H54 (cell line): ENCODE data around the gene BCR.

ENCODE experiments used
- DNase-seq: peaks from one replicate; pipeline ENCODE4 v3.0.0; 2011; ENCODE audit warnings: low spot score, mixed read lengths; ENCODE audit not compliant: insufficient read length
- FAIRE-seq: peaks from 3 replicates; lab custom pipeline; 2011; peaks lifted over from hg19 to GRCh38; lab: Jason Lieb, UNC
- POLR2A ChIP-seq: IDR thresholded peaks from 2 replicates; pipeline ENCODE4 v1.6.1; 2011; ENCODE audit warnings: low read depth, mild to moderate bottlenecking, low read length

BCR gene

DNA sequence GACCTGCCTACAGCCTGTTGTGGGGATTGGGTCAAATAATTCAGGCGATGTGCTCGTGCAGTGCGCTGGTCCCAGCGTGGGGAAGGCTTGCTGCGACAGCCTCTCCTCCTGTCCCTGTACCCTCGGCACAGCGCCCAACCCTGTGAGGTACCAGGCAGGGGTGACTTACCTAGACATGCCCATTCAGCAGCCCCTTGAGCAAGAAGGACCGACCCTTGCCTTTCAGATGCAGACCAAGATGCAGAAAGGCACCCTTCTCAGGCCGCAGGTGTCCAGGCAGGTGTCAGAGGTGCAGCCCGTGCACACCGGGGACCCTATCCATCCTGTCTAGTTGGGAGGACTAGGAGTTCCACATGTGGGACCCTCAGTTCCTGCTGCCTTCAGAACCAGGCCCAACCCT is 102.7 kb downstream of the BCR start:
- DNase-seq (no peak), FAIRE-seq (no peak)
- TF ChIP-seq POLR2A: no peak

DNA sequence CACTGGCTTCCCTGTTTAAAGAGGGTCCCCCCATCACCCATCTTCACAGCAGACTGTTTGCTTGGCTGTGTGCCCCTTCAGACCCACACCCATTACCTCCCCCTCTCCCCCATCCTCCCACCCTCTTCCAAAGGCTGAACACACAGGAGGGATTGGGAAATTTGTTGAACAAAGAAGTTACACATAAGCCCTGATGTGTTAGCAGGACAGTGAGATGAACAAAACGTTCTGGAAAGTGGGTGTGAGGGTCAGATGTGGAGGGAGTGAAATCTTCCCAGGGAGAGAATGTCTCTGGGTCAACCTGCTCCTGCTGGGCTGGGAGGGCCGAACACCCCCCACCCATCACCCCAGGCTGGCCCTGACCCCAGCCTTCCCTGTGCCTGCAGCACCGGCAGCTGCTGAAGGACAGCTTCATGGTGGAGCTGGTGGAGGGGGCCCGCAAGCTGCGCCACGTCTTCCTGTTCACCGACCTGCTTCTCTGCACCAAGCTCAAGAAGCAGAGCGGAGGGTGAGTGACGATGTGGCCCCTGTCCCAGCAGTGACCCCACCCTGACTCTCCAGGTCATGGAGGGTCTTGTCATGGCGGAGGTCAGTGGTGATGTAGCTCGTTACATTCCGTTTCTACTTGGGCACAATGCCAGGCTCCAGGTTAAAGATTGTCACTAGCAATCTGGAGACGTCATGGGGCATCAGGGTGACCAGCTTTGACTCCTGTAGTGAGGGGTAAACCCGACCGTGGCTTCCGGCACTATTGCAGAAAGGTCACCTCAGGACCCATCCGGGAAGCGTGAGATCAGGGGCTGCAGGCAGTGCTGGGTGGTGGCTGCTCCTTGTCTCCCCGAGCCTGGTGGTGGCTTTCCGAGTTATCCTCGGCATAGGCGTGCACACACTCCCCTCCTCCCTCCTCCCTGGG is 103.5 kb downstream of the BCR start:
- DNase-seq: no peak
- no peak for FAIRE-seq
- TF ChIP-seq POLR2A: no peak

DNA sequence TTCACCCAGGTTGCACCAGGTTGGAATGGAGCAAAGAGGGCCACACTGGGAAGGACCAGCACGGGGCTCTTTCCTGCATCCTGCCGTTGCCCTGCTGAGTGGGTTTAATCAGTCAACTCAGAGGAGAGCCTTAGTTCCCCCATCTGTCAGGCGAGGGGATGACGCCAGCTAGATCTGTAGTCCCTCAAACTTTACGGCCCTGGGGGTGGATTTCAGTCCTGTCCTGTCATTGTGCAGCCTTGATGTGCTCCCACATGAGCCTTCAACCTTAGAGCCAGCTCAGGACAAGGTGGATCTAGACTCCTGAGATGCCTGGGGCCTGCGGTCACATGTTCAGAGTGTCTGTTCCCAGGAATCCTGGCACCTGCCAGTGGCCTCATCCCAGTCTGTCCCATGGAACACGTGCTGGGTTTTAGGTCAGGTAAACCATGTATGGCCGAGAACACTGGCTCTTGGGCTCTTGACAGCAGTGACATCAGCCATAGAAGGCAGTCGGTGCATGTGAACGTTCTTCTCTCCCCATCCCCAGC is 104.3 kb downstream of the BCR start:
- no peak for FAIRE-seq
- TF ChIP-seq POLR2A: no peak
- no peak for DNase-seq

DNA sequence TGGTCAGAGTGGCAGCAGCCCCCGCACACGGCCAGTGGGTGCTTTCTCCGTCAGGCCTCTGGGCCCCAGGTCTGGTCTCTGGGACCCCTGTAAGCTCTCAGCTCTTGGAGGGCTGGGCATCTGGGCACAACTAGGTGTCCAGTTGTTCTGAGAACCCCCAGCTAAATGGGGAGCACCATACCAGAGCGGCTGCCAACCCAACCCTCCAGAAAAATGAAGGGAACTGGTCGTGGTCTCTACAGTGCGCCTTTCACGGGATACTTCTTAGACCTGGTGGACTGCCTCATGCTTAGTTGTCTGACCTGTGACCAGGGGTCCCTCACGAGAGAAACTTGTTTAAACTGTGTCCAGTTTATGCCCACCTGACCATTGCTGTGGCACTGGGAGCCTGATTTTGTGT is 104.9 kb downstream of the BCR start:
- DNase-seq: no peak
- FAIRE-seq: no peak
- no peak for TF ChIP-seq POLR2A

DNA sequence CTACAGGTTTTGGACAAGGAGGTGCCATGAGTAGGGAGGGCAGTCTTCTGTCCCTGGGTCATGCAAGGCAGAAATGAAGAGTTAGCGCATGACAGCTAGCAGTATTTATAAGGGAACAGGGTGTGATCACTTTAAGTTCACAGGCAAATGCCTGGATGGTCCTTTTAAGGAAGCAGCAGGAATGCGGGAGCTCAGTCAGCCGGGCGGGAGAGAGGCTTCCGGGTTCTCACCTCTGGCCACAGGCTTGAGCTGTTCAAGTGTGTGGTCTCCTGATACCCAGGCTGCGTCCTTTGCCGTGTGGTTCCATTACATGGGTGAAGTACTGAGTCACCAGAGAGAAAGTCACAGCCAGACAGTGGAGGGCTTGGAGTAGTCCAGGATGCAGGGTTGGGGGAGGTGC is 105.4 kb downstream of the BCR start:
- DNase-seq: no peak
- no peak for TF ChIP-seq POLR2A
- FAIRE-seq: no peak

DNA sequence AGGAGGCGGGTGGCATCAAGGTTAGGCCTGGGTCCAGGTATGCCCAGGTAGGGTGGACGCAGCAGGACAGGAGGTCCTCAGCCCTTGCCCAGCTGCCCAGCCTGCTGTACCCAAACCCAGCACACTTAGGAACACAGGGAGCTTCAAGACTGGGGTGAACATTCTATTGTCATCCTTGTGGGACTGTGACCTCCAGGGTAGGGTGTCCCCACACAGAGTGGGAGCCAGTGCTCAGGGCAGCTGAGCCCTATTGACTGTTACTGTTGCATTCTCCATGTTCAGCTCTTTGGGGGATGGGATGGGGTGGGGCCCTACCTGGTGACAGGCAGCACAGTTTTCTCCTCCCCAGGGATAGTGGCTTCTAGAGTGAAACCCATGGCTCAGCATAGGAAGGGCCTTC is 106.0 kb downstream of the BCR start:
- FAIRE-seq: no peak
- TF ChIP-seq POLR2A: no peak
- DNase-seq: no peak

DNA sequence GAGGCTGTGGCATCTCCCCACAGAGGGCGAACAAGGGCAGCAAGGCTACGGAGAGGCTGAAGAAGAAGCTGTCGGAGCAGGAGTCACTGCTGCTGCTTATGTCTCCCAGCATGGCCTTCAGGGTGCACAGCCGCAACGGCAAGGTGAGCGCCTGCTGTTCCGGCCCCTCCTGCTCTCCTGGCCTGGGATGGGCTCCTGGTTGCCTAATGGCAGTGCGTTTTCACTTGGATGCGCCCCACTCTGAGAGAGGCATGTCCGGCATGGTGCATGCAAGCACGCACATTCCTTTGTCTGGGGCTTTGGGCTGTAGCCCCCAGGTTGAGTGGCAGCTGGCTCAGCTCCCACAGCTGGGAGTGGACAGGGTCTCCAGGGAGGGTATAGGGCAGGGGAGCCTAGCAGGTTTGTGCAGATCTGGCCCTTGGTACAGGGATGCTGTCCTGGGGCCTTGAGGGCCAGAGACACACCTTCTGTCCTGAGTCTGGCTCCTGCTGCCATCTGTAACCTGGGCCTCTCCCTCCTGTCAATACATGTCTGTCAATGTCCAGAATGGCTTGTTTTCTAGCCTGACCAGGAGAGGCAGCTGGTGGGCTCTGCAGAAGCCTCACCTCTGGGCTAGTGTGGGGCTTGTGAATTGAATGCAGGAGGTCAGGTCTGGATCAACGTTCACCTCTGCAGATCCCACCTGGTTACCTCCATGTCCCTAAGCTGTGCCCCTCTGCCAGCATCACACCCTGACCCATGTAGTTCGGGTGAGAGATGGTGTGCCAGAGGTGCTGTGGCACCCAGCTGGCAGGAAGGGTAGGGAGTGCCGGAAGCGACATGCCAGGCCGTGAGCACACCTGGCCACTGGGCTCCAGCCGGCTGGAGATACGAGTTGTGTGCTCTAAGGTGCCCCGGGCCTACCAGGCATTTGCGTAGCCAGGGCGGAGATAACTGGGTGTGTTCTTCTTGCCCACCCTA is 107.1 kb downstream of the BCR start:
- no peak for TF ChIP-seq POLR2A
- FAIRE-seq (no peak), DNase-seq (no peak)

DNA sequence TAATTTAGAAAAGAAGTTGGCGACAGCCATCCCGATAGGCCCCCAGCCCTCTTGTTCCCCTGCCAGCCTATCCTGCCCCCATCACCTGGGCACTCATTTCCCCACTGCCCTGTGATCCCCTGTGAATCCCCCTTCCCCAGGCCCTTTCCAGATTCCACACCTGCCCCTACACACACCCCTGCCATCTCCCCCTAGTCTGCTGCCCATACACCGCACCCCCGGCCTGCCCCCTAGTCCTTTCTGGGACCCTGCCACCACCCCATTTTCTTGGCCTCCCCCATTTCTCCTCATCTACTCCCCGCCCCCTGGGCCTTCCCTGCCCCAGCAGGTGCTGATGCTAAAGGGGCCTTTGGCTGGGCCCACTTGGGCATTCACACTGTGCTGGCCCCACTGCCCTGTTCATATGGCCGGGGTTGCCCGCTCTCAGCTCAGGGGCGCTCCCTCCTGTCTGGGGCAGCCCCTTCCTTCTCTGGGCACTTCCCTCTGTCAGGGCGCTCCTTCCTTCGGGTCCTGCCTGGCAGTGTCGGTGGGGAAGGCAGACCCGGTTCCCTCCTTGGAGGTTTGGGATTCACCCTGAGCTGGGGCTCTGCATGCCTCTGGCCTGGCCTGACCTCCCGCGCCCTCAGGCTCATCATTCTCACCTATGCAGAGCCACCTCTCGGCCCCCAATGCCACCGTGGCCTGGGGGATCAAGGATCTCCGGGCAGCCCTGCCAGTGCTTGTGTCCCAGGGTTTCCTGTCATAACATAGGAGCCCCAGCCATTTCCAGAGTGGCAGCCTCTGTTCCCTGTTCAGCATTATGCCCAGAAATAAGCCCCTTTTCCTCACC is 108.2 kb downstream of the BCR start:
- no peak for TF ChIP-seq POLR2A
- no peak for FAIRE-seq
- DNase-seq: no peak

DNA sequence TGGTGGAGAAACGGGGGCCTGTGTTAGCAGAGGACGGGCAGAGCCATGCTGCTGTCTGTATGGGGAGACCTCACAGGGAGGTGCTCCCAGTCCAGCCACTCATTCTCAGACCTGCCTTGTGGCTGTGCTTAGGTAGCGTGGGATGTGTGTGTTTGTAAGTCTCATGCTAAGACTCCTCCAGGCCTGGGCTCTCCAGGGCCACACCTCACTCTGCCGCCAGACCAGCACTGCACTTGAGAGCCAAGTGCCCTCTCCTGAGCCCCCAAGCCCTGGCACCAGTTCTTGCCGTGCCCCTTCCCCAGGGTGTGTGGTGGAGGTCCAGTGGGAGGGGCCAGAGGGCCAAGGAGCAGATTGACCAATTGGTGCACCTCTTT is 108.8 kb downstream of the BCR start:
- TF ChIP-seq POLR2A: no peak
- FAIRE-seq (no peak), DNase-seq (no peak)

DNA sequence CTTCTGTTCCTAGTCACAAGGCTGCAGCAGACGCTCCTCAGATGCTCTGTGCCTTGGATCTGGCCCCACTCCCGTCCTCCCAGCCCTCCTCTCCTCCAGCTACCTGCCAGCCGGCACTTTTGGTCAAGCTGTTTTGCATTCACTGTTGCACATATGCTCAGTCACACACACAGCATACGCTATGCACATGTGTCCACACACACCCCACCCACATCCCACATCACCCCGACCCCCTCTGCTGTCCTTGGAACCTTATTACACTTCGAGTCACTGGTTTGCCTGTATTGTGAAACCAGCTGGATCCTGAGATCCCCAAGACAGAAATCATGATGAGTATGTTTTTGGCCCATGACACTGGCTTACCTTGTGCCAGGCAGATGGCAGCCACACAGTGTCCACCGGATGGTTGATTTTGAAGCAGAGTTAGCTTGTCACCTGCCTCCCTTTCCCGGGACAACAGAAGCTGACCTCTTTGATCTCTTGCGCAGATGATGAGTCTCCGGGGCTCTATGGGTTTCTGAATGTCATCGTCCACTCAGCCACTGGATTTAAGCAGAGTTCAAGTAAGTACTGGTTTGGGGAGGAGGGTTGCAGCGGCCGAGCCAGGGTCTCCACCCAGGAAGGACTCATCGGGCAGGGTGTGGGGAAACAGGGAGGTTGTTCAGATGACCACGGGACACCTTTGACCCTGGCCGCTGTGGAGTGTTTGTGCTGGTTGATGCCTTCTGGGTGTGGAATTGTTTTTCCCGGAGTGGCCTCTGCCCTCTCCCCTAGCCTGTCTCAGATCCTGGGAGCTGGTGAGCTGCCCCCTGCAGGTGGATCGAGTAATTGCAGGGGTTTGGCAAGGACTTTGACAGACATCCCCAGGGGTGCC is 109.8 kb downstream of the BCR start:
- no peak for TF ChIP-seq POLR2A
- no peak for FAIRE-seq
- DNase-seq: peak; percentile 54

DNA sequence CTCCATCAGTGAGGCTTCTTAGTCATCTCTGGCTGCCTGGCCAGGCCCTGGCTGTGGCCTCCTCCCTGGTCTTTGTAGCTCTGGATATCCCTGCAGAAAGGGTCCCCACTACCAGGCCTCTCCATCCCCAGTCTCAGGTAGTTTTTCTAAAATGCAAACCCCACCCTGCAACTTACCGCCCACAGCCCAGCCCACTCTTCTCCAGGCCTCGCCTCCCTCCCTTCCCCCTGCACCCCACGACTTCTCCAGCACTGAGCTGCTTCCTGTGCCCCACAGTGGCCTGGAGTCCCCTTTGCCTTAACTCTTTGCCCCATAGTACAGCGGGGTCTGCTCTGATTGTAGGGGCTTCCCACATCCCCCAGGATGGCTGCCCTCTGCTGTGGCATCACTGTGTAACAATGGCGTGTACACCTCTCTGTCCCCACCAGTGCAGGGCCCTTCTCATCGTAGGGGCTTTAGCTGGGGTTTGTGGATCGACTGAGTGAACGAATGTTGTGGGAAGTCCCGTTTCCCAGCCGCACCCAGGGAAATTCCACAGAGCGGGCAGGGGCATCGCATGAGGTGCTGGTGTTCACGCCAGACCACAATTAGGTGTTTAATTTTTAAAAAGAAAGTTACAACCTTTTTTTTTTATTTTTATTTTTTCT is 111.6 kb downstream of the BCR start:
- no peak for FAIRE-seq
- TF ChIP-seq POLR2A: no peak
- DNase-seq: no peak

DNA sequence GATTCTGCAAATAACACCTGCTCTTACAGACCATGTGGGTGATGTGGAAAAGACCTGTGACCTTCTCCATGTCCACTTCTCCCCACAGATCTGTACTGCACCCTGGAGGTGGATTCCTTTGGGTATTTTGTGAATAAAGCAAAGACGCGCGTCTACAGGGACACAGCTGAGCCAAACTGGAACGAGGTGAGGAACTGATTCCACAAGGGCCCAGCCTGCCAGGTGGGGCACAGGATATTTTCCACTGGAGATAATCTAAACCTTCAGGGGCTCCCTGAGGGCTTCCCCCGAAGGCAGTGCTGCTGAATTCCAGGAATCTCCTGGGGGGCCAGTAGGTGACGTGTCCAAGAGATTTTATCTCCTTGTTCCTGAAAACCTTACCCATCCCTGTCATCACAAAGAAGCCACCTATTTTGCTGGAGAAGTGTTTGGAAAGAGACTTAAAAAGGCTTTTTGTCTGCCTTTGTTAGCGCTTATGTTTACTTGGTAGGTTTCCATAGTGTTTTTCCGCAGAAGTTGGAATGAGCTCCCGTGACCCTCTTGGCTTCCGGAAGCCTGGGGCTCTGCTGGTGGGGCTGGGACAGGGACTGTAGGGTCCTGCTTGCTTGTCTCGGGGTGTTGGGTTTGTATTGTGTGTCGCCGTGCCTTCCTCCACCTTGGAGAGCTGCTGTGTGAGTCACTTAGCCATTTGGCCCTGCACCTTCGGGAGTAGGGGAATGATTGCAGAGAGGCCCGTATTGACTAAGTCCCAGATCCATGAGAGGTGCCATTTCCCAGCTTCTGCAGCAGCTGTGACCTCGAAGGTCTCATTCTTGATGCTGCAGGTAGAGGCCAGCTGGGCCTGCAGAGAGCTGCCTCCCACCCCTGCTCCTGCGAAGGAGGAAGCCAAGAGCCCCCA is 112.4 kb downstream of the BCR start:
- FAIRE-seq: no peak
- TF ChIP-seq POLR2A: no peak
- DNase-seq: no peak
